Subcutaneous abdominal adipose tissue (tissue), 5 donors: ENCODE measurements around the gene DIRAS1.
"Not testable (repeated sequence)": the region's sequence is repeated elsewhere in the genome, so short reads cannot be mapped to it uniquely, and the experiment has no call there.

Experiments used
- H3K27ac ChIP-seq: one replicate; pipeline ENCODE4 v1.7.0; 2013; ENCODE audit warnings: low read depth, mild to moderate bottlenecking, inconsistent platforms, low read length, moderate library complexity
- H3K27me3 ChIP-seq, 5 donors: one replicate each; pipeline ENCODE4 v1.7.0; 2013; ENCODE audit warnings: low read length in 5 of 5, inconsistent platforms in 1 of 5; ENCODE audit not compliant: control insufficient read depth in 5 of 5, insufficient read depth in 4 of 5
- H3K36me3 ChIP-seq, 5 donors: one replicate each; pipeline ENCODE4 v1.7.0; 2013; ENCODE audit warnings: low read length in 5 of 5; ENCODE audit not compliant: control insufficient read depth in 5 of 5, insufficient read depth in 5 of 5
- H3K4me1 ChIP-seq, 5 donors: one replicate each; pipeline ENCODE4 v1.7.0; 2013; ENCODE audit warnings: low read length in 5 of 5, mild to moderate bottlenecking in 3 of 5, moderate library complexity in 1 of 5; ENCODE audit not compliant: control insufficient read depth in 5 of 5, insufficient read depth in 5 of 5
- H3K4me3 ChIP-seq, 5 donors: one replicate each; pipeline ENCODE4 v1.7.0; 2013; ENCODE audit warnings: low read length in 5 of 5, low read depth in 1 of 5
- H3K9ac ChIP-seq, 5 donors: one replicate each; pipeline ENCODE4 v1.7.0; 2013; ENCODE audit warnings: low read length in 5 of 5, mild to moderate bottlenecking in 4 of 5, moderate library complexity in 3 of 5
- H3K9me3 ChIP-seq, 5 donors: one replicate each; pipeline ENCODE4 v1.7.0; 2013; ENCODE audit warnings: low read length in 5 of 5; ENCODE audit not compliant: control insufficient read depth in 5 of 5
- donor health status: healthy.
- donor health status: healthy.
- donor health status: healthy.
- donor health status: healthy.
- donor health status: healthy.

Gene DIRAS1

GRCh38 chr19:2713170-2713569 is 8.0 kb downstream of the DIRAS1 start:
- not testable (repeated sequence) for H3K36me3 ChIP-seq, H3K9ac ChIP-seq, H3K4me3 ChIP-seq, H3K27ac ChIP-seq, H3K4me1 ChIP-seq
- H3K27me3 ChIP-seq, result peaks cover 5 to 15% (median 10%) of the 10 kb centered on the region in 5 donors
- peaks cover 5 to 15% (median 13%) of the 10 kb centered on the region in 5 donors for H3K9me3 ChIP-seq

- Histone ChIP-seq H3K27ac (no peak overlapping the region), H3K36me3 (no peaks in the 10 kb centered on the region), H3K4me3 (no peak overlapping the region), H3K4me1 (no peaks in the 10 kb centered on the region), H3K9me3 (peaks cover 5 to 15% (median 13%) of the 10 kb centered on the region in 5 donors), H3K9ac (no peak overlapping the region), H3K27me3 (peaks cover 5 to 9% (median 5%) of the 10 kb centered on the region in 5 donors)
Measured at GRCh38 chr19:2711875-2712205, 9.3 kb downstream of the DIRAS1 start.

DNA sequence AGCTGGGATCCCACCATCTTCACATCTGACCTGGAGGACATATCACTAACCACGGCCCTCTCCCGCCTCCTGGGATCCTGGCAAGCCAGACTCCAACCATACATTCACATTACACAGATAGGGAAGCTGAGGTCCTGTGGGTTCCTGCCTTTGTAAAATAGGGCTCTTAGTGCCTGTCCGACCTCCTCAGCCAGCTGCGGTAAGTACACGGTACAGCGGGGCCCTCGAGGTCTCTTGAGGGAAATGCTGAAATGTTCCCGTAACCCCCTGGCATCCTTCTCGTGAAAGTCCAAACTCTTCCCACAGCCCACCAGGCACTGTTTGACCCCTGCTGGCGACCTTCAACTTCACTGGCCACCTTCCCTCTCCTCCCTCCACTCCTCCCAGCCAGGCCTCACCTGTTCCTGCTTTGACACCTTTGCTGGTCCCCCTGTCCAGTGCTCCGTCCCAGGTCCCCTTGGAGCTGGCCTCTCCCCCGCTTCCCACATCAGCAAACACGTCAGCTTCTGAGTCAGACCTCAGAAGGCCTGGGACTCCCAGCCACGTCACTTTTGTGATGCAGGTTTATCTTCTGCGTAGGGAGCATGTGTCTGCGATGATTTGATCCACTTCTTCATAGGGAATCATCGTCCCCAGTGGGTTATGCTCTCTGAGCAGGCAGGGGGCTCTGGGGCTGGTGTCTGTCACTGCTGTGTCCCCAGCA is 9.8 kb downstream of the DIRAS1 start:
- no peaks in the 10 kb centered on the region for H3K4me1 ChIP-seq

GRCh38 chr19:2706251-2706650 is 14.9 kb downstream of the DIRAS1 start:
- Histone ChIP-seq H3K4me3 (no peak overlapping the region), H3K27ac (no peak overlapping the region), H3K9ac (no peak overlapping the region), H3K27me3 (peaks cover 0 to under 1% (median 0%) of the 10 kb centered on the region in 5 donors), H3K9me3 (no peaks in the 10 kb centered on the region), H3K36me3 (no peaks in the 10 kb centered on the region), H3K4me1 (peaks cover 0 to 11% (median 8%) of the 10 kb centered on the region in 5 donors)

More for the DNA sequence above, 9.8 kb downstream of the DIRAS1 start:
- peaks cover 5 to 15% (median 13%) of the 10 kb centered on the region in 5 donors for H3K9me3 ChIP-seq
- H3K27ac ChIP-seq, result no peak overlapping the region
- H3K36me3 ChIP-seq, result no peaks in the 10 kb centered on the region
- no peak overlapping the region for H3K4me3 ChIP-seq
- no peak overlapping the region for H3K9ac ChIP-seq
- H3K27me3 ChIP-seq, result peaks cover 5 to 9% (median 5%) of the 10 kb centered on the region in 5 donors

GRCh38 chr19:2703691-2704216 is 17.4 kb downstream of the DIRAS1 start:
- Histone ChIP-seq H3K27ac (no peak overlapping the region), H3K4me3 (no peak overlapping the region), H3K4me1 (peaks cover 0 to 11% (median 10%) of the 10 kb centered on the region in 5 donors), H3K9ac (no peak overlapping the region), H3K27me3 (no peaks in the 10 kb centered on the region), H3K9me3 (no peaks in the 10 kb centered on the region), H3K36me3 (no peaks in the 10 kb centered on the region)

DNA sequence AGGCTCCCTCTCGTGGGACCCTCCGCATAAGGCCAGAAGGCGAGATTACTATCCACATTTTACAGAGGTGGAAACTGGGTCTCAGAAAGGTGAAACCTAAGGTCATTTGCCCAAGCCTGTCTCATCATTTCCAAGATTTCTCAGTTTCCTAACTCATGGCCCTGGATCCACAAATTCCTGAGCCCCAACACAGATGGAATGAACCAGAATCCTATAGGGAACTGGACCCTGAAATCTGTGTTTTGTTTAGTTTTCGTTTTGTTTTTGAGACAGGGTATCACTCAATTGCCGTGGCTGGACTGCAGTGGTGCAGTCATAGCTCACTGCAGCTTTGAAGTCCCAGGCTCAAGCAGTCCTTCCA is 18.1 kb downstream of the DIRAS1 start:
- no peak overlapping the region for H3K9ac ChIP-seq
- H3K27me3 ChIP-seq, result no peaks in the 10 kb centered on the region
- H3K4me3 ChIP-seq, result peak overlapping the region; percentile 43 to 61 (median 52)
- no peak overlapping the region for H3K27ac ChIP-seq
- no peaks in the 10 kb centered on the region for H3K36me3 ChIP-seq
- peaks cover 0 to 11% (median 10%) of the 10 kb centered on the region in 5 donors for H3K4me1 ChIP-seq
- no peaks in the 10 kb centered on the region for H3K9me3 ChIP-seq

GRCh38 chr19:2702170-2703076 is 18.7 kb downstream of the DIRAS1 start, which contains the start of gene GNG7:
TSS of gene GNG7 (minus strand) at chr19:2702694. CDS start at chr19:2520688, 182,006 bp downstream.
- peaks cover 0 to 11% (median 10%) of the 10 kb centered on the region in 5 donors for H3K4me1 ChIP-seq
- H3K4me3 ChIP-seq, result peak within 1 kb of the TSS; percentile 43 to 67 (median 60)
- no peak within 1 kb of the TSS for H3K27ac ChIP-seq
- no peaks in the 10 kb centered on the region for H3K36me3 ChIP-seq
- H3K9ac ChIP-seq, result peak within 1 kb of the TSS in 3 of 5 donors; percentile 30 to 71 (median 35)
- H3K9me3 ChIP-seq, result no peaks in the 10 kb centered on the region
- no peaks in the 10 kb centered on the region for H3K27me3 ChIP-seq

DNA sequence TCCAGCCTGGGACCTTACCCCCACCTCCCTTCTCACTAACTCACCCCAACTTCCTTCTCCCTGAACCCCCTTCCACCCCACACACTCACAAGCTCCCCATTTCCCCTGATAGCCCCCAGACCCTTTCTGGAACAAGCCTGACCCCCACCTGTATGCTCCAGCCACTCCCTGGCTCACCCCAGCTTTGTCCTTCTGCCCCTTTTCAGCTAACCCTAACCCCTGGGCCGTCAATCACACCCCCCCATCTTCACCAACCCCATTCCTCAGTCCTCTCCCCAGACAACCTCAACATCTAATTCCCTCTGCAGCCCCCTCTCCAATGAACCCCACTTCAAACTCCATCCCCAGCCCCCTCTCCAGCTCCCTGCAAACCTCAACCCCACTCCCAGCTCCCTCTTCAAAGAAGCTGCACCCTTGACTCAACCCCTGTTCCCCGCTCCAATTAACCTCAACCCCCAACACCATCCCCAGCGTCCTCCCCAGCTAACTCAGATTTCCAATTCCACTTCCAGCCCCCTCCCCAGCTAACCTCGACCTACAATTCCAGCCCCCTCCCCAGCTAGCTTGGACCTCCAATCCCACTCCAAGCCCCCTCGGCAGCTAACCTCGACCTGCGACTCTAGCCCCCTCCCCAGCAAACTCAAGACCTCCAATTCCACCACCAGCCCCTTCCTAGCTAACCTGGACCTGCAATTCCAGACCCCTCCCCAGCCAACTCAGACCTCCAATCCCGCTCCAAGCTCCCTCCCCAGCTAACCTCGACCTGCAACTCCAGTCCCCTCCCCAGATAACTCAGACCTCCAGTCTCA is 19.6 kb downstream of the DIRAS1 start:
- Histone ChIP-seq H3K9me3 (no peaks in the 10 kb centered on the region), H3K27me3 (no peaks in the 10 kb centered on the region), H3K9ac (peak overlapping the region in 2 of 5 donors; percentile 35 to 71), H3K4me3 (peak overlapping the region; percentile 39 to 67 (median 56)), H3K36me3 (no peaks in the 10 kb centered on the region), H3K27ac (no peak overlapping the region), H3K4me1 (peaks cover 0 to 11% (median 10%) of the 10 kb centered on the region in 5 donors)

DNA sequence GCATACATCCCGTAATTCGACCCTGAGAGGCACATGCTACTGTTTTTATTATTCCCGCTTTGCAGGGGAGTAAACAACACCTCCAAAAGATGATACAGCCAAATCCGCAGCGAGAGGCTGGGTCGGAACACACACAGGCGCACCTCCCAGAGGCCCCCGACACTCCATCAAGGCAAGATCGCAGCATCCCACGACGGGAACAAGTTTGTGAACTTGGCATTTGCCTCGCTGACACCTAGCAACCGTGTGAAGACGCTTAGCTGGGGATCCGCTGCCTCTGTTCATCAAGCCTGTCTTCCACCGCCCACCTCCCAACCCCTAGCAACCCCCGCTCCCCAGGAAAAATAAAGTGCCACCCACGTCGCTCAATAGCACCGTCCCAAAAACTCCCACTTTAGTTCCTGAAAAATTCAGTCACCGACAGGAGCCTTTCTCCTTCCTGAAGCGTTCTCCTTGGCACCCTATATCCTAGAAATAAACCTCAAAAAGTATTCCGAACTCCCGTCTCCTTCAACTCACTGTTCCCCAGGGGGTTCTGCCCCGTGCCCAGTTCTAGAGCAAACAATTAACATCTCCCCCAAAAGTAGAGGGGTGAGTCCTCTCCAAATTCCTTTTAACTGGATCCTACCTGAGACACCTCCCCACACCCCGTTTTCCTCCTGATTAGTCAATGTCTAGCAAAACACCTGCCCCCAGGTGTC is 20.4 kb downstream of the DIRAS1 start:
- H3K27ac ChIP-seq, result no peak overlapping the region
- H3K9me3 ChIP-seq, result no peaks in the 10 kb centered on the region
- no peaks in the 10 kb centered on the region for H3K36me3 ChIP-seq
- H3K27me3 ChIP-seq, result no peaks in the 10 kb centered on the region
- peaks cover 0 to 14% (median 11%) of the 10 kb centered on the region in 5 donors for H3K4me1 ChIP-seq
- H3K9ac ChIP-seq, result no peak overlapping the region
- no peak overlapping the region for H3K4me3 ChIP-seq
